Measurements from ENCODE around the gene C14orf132.

The C14orf132 gene

GRCh38 chr14:96125536-96125935, 86.4 kb downstream of the C14orf132 start:
- DNase-seq, result no peak

GRCh38 chr14:96126339-96126782, 87.2 kb downstream of the C14orf132 start:
- DNase-seq, result no peak

- no peak for DNase-seq
Measured at GRCh38 chr14:96126783-96127271, 87.7 kb downstream of the C14orf132 start.

- no peak for DNase-seq
Measured at GRCh38 chr14:96129128-96129736, 90.1 kb downstream of the C14orf132 start.

- DNase-seq, result no peak
Measured at GRCh38 chr14:96130391-96130790, 91.2 kb downstream of the C14orf132 start.

- DNase-seq, result no peak
Measured at GRCh38 chr14:96130854-96131253, 91.7 kb downstream of the C14orf132 start.

GRCh38 chr14:96131836-96132235, 92.7 kb downstream of the C14orf132 start:
- no peak for DNase-seq

- DNase-seq, result no peak
Measured at GRCh38 chr14:96134508-96134907, 95.3 kb downstream of the C14orf132 start.

- no peak for DNase-seq
Measured at GRCh38 chr14:96135285-96135684, 96.1 kb downstream of the C14orf132 start.

GRCh38 chr14:96136371-96137005, 97.3 kb downstream of the C14orf132 start:
- DNase-seq, result no peak

- no peak for DNase-seq
Measured at GRCh38 chr14:96138241-96138640, 99.1 kb downstream of the C14orf132 start.

- DNase-seq, result no peak
Measured at GRCh38 chr14:96139169-96139568, 100.0 kb downstream of the C14orf132 start.

GRCh38 chr14:96139879-96140278, 100.7 kb downstream of the C14orf132 start:
- no peak for DNase-seq

GRCh38 chr14:96140952-96141351, 101.8 kb downstream of the C14orf132 start:
- no peak for DNase-seq
